AG09309 (cell line): ENCODE results near the gene SLIT3.

Experiments used
- DNase-seq: peaks from one replicate; pipeline ENCODE4 v3.0.0-alpha.2; 2010; ENCODE audit warnings: low read depth
- H3K4me3 ChIP-seq: 2 replicates; pipeline ENCODE4 v1.5.1; 2011; ENCODE audit warnings: mild to moderate bottlenecking, low read depth, low read length, moderate library complexity; ENCODE audit not compliant: control insufficient read depth
- CTCF ChIP-seq: IDR thresholded peaks from 2 replicates; pipeline ENCODE4 v1.5.1; 2011; ENCODE audit warnings: mild to moderate bottlenecking, low read depth, low read length, inconsistent platforms; ENCODE audit not compliant: insufficient read depth, control insufficient read depth; ENCODE audit errors: missing control alignments

The SLIT3 gene

DNA sequence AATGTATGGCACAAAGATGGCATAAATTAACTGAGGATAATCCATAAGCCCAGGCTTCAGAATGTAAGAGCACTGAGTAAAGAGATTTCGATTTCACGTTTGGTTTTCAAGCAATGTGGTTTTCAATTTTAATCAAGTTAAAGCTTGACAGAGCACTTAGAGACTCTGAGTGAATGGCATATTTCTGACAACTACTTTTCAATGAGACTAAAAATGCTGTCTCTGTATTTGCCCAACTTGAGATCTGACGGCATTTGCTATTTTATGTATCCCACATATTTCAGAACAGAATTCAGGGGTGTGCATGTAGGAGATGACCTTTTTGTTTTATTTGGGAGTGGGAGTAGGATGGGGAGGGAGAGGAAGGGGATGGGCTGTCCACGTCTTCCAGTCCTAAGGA, 441.5 kb downstream of the SLIT3 start:
- TF ChIP-seq CTCF = no peak
- no peak overlapping the region for H3K4me3 ChIP-seq
- DNase-seq = no peak

GRCh38 chr5:168858994-168859393, 441.9 kb downstream of the SLIT3 start:
- TF ChIP-seq CTCF = no peak
- no peak overlapping the region for H3K4me3 ChIP-seq
- DNase-seq = no peak

- no peak for TF ChIP-seq CTCF
- no peak overlapping the region for H3K4me3 ChIP-seq
- no peak for DNase-seq
Measured at GRCh38 chr5:168858371-168858770, 442.6 kb downstream of the SLIT3 start.

DNA sequence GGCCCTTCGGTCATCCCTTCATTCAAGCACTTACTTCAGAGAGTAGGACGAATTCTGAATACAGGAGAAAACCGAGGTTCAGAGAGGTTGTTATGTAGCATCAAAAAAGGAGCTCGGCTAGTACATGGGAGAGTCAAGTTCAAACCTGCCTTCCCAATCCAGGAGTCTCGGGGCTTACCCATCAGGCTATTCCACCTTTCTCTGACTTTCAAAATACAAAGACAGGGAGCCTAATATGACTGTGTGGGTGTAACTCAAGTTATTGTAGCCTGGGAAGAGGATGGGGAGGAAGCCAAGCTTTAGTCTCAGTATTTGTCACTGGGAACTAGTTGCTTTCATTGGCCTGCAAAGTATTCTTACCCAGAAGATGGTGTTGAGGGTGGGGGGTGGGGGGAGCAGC, 447.0 kb downstream of the SLIT3 start:
- TF ChIP-seq CTCF = no peak
- no peak overlapping the region for H3K4me3 ChIP-seq
- no peak for DNase-seq

DNA sequence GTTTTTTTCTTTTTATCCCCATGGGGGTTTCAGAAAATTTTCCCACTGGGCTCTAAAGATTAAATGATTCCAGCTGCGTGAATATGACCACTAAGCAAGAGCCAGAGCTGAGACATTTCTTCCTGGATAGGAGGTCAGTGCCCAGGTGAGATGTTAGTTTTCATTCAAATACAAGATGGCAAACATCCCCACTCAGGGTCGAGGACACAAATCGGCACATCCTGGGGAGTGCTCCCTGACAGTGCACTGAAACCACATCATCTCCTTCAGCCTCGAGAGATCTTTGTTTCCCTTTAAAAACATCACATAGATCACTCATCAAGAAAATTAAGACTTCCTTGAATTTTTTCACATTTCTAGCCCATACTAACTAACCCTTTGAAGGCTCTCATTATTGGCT, 448.6 kb downstream of the SLIT3 start:
- no peak overlapping the region for H3K4me3 ChIP-seq

GRCh38 chr5:168851902-168852321, 449.0 kb downstream of the SLIT3 start:
- no peak for TF ChIP-seq CTCF
- DNase-seq = peak; percentile 72
- H3K4me3 ChIP-seq = no peak overlapping the region

More for the DNA sequence above, 448.6 kb downstream of the SLIT3 start:
- DNase-seq = no peak
- TF ChIP-seq CTCF = no peak

GRCh38 chr5:168850683-168851082, 450.3 kb downstream of the SLIT3 start:
- no peak for DNase-seq
- TF ChIP-seq CTCF = no peak

More at GRCh38 chr5:168850683-168851082, 450.3 kb downstream of the SLIT3 start:
- H3K4me3 ChIP-seq = no peak overlapping the region
